Stimulated activated CD8-positive, alpha-beta memory T cell treated with anti-CD3 and anti-CD28 coated beads, Interleukin-4, amount 100 ng/mL, for 1 hour (primary cell): ENCODE data around the gene SLC25A23.

Source experiments
- DNase-seq, 2 donors: peaks; one replicate each; pipeline ENCODE4 v3.0.0-alpha.2; 2020; ENCODE audit warnings: low read depth in 2 of 2, low spot score in 1 of 2

SLC25A23 gene

GRCh38 chr19:6424939-6425731 is 34.5 kb downstream of the SLC25A23 start:
- peak; percentile 93 to 98 for DNase-seq

- DNase-seq, result no peak
Measured at GRCh38 chr19:6424195-6424938, 35.2 kb downstream of the SLC25A23 start, which contains the start of gene KHSRP. Gene KHSRP (minus strand): TSS chr19:6424811. CDS start chr19:6424701, 110 bp downstream.

- DNase-seq, result no peak
Measured at GRCh38 chr19:6423499-6424194, 35.9 kb downstream of the SLC25A23 start.

GRCh38 chr19:6421075-6422014 is 38.2 kb downstream of the SLC25A23 start:
- no peak for DNase-seq

GRCh38 chr19:6418562-6418932 is 41.0 kb downstream of the SLC25A23 start:
- DNase-seq, result no peak

GRCh38 chr19:6417713-6418561 is 41.7 kb downstream of the SLC25A23 start:
- no peak for DNase-seq

GRCh38 chr19:6416658-6417405 is 42.8 kb downstream of the SLC25A23 start:
- DNase-seq, result no peak

- DNase-seq, result no peak
Measured at GRCh38 chr19:6415591-6416190, 43.9 kb downstream of the SLC25A23 start.

- DNase-seq, result no peak
Measured at GRCh38 chr19:6414793-6415590, 44.6 kb downstream of the SLC25A23 start.

- DNase-seq, result no peak
Measured at GRCh38 chr19:6413721-6414643, 45.6 kb downstream of the SLC25A23 start.

GRCh38 chr19:6413291-6413690 is 46.3 kb downstream of the SLC25A23 start:
- DNase-seq, result no peak

GRCh38 chr19:6412447-6413091 is 47.0 kb downstream of the SLC25A23 start:
- DNase-seq, result peak in 1 of 2 donors; percentile 27

- no peak for DNase-seq
Measured at GRCh38 chr19:6412061-6412446, 47.5 kb downstream of the SLC25A23 start.

- DNase-seq, result no peak
Measured at GRCh38 chr19:6409346-6409745, 50.2 kb downstream of the SLC25A23 start.

- no peak for DNase-seq
Measured at GRCh38 chr19:6406401-6406800, 53.2 kb downstream of the SLC25A23 start.
